KMS-11 (cell line): Measurements from ENCODE around the gene HAUS3.

Experiments
- H2AFZ ChIP-seq: fragments of 200-600 bp; sonication (generic); 2 replicates; pipeline ENCODE4 v1.6.1; 2016; ENCODE audit warnings: antibody characterized with exemption, mixed run types, low read depth
- H3K27ac ChIP-seq: fragments of 200-600 bp; sonication (generic); 2 replicates; pipeline ENCODE4 v1.6.1; 2016; ENCODE audit warnings: mild to moderate bottlenecking, mixed run types
- H3K27me3 ChIP-seq: fragments of 200-600 bp; sonication (generic); 2 replicates; pipeline ENCODE4 v1.6.1; 2017; ENCODE audit warnings: mild to moderate bottlenecking, low read depth, mixed run types, moderate library complexity; ENCODE audit not compliant: insufficient read depth
- H3K36me3 ChIP-seq: fragments of 200-600 bp; sonication (generic); 2 replicates; pipeline ENCODE4 v1.6.1; 2017; ENCODE audit warnings: mild to moderate bottlenecking, mixed run types; ENCODE audit not compliant: insufficient read depth
- H3K4me1 ChIP-seq: fragments of 200-600 bp; sonication (generic); 2 replicates; pipeline ENCODE4 v1.6.1; 2016; ENCODE audit warnings: mild to moderate bottlenecking, low read depth, mixed run types; ENCODE audit not compliant: poor library complexity, severe bottlenecking
- H3K4me2 ChIP-seq: fragments of 200-600 bp; sonication (generic); 2 replicates; pipeline ENCODE4 v1.7.0; 2016; ENCODE audit warnings: mild to moderate bottlenecking, mixed run types
- H3K4me3 ChIP-seq: fragments of 200-600 bp; sonication (generic); IDR thresholded peaks from 2 replicates; pipeline ENCODE4 v1.6.1; 2017; ENCODE audit warnings: low read depth, low read length, mixed read lengths; ENCODE audit not compliant: insufficient read depth
- H3K79me2 ChIP-seq: fragments of 200-600 bp; sonication (generic); 2 replicates; pipeline ENCODE4 v1.6.1; 2016; ENCODE audit warnings: low read depth, mixed run types; ENCODE audit not compliant: insufficient read depth
- H3K9ac ChIP-seq: fragments of 200-600 bp; sonication (generic); 2 replicates; pipeline ENCODE4 v1.6.1; 2016; ENCODE audit warnings: mild to moderate bottlenecking, mixed run types
- H4K20me1 ChIP-seq: fragments of 200-600 bp; sonication (generic); 2 replicates; pipeline ENCODE4 v1.6.1; 2016; ENCODE audit warnings: mild to moderate bottlenecking, mixed run types; ENCODE audit not compliant: insufficient read depth
- TF ChIP-seq, protein P1 (sequence below): fragments of 200-600 bp; sonication (generic); conservative IDR thresholded peaks from 2 replicates; pipeline ENCODE4 v1.6.1; 2017; ENCODE audit warnings: low read depth, mild to moderate bottlenecking, antibody characterized with exemption, low read length, moderate library complexity, mixed read lengths

Gene HAUS3

DNA sequence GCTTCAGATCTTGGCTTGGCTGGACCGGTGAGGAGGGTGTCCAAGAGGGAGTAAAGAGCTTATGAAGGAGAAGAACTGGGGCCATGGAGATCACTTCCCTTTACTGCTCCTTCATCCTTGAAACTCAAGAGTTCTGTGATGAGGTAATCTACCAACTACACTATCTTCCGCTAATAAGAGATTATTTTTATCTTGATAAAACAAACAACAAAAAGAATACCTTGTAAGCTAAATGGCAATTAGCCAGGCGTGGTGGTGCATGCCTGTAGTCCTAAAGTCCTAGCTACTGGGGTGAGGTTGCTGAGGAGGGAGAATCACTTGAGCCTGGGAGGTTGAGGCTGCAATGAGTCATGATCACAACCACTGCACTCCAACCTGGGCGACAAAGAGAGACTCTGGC, 47.4 kb downstream of the HAUS3 start:
- no peaks in the 10 kb centered on the region for H3K27me3 ChIP-seq
- no peak overlapping the region for H2AFZ ChIP-seq
- no peak overlapping the region for H3K4me3 ChIP-seq
- TF ChIP-seq, protein P1, sequence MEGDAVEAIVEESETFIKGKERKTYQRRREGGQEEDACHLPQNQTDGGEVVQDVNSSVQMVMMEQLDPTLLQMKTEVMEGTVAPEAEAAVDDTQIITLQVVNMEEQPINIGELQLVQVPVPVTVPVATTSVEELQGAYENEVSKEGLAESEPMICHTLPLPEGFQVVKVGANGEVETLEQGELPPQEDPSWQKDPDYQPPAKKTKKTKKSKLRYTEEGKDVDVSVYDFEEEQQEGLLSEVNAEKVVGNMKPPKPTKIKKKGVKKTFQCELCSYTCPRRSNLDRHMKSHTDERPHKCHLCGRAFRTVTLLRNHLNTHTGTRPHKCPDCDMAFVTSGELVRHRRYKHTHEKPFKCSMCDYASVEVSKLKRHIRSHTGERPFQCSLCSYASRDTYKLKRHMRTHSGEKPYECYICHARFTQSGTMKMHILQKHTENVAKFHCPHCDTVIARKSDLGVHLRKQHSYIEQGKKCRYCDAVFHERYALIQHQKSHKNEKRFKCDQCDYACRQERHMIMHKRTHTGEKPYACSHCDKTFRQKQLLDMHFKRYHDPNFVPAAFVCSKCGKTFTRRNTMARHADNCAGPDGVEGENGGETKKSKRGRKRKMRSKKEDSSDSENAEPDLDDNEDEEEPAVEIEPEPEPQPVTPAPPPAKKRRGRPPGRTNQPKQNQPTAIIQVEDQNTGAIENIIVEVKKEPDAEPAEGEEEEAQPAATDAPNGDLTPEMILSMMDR: no peak
- no peaks in the 10 kb centered on the region for H3K4me1 ChIP-seq
- no peak overlapping the region for H3K4me2 ChIP-seq
- no peak overlapping the region for H3K27ac ChIP-seq
- no peaks in the 10 kb centered on the region for H4K20me1 ChIP-seq
- H3K9ac ChIP-seq: no peak overlapping the region
- no peaks in the 10 kb centered on the region for H3K36me3 ChIP-seq
- no peaks in the 10 kb centered on the region for H3K79me2 ChIP-seq

DNA sequence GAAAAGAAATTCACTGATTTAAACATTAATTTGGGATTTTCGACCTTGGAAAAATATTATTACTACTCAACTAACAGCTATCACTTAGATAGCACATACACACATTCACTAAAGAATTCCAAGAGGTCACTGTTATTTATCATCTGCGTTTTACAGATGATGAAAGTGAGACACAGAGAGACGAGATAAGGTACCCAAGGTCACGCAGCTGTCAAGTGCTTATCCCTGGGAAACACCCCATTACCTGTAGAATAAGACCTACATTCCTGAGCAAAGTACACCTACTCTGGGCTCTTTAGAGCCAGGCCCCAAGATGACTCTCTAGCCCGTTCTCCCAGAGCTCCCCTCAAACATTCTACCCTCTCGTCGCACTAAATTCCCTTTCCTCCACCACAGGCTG, 48.6 kb downstream of the HAUS3 start:
- H3K79me2 ChIP-seq: no peaks in the 10 kb centered on the region
- H3K9ac ChIP-seq: no peak overlapping the region
- no peak overlapping the region for H3K4me3 ChIP-seq
- no peaks in the 10 kb centered on the region for H3K4me1 ChIP-seq
- H3K36me3 ChIP-seq: no peaks in the 10 kb centered on the region
- H2AFZ ChIP-seq: no peak overlapping the region
- H4K20me1 ChIP-seq: no peaks in the 10 kb centered on the region
- H3K4me2 ChIP-seq: no peak overlapping the region
- no peak overlapping the region for H3K27ac ChIP-seq
- TF ChIP-seq, protein P1: no peak
- H3K27me3 ChIP-seq: no peaks in the 10 kb centered on the region

DNA sequence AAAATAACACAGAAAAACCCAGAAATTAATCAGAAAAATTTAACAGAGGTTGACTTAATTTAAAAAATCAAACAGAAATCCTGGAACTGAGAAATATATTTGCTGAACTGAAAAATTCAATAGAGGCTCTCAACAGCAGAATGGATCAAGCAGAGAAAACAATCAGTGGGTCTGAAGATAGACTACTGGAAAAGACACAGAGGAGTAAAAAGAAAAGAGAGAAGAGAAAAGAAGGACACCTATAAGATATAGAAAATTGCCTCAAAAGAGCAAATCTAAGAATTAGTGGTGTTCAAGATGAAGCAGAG, 55.1 kb downstream of the HAUS3 start:
- no peak overlapping the region for H3K4me3 ChIP-seq
- H3K27ac ChIP-seq: no peak overlapping the region
- H3K9ac ChIP-seq: no peak overlapping the region
- no peaks in the 10 kb centered on the region for H3K36me3 ChIP-seq
- H3K79me2 ChIP-seq: no peaks in the 10 kb centered on the region
- H2AFZ ChIP-seq: no peak overlapping the region
- no peaks in the 10 kb centered on the region for H4K20me1 ChIP-seq
- TF ChIP-seq, protein P1: no peak
- H3K4me2 ChIP-seq: no peak overlapping the region
- H3K27me3 ChIP-seq: no peaks in the 10 kb centered on the region
- no peaks in the 10 kb centered on the region for H3K4me1 ChIP-seq

DNA sequence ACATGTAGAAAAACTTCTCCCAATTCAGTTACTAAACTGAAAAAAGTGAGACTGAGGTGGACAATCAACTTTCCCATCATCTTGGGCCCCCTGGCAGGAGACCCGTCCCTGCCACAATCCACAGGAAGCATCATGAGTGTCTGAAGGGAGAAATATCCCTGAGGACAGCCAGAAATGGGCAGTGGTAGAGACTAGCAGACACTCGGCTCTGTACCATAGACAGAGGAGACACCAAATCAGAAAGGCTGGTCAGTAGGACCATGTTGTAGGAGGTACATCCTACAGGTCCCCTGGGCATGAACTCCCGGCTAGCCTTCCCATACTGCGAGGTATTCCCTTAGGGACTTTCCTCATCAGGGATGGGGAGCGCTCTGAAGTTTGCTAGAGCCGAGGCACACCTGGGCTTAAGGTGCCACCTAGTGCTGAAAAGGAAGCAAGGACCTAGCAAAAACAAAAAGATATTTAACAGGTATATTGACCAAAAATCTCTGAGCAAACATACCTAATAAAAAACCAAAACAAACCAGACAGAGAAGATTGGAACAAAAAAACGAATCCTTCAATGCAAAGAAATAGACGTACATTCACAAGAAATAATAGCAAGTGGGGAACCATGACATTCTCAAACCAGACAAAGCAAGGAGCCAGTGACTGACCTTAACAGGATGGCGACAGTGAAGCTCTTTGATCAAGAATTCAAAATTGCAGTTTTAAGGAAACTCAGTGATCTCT, 55.6 kb downstream of the HAUS3 start:
- TF ChIP-seq, protein P1: peak; percentile 50
- Histone ChIP-seq H2AFZ (no peak overlapping the region), H4K20me1 (no peaks in the 10 kb centered on the region), H3K4me2 (no peak overlapping the region), H3K36me3 (no peaks in the 10 kb centered on the region), H3K79me2 (no peaks in the 10 kb centered on the region), H3K9ac (no peak overlapping the region), H3K4me1 (no peaks in the 10 kb centered on the region), H3K27me3 (no peaks in the 10 kb centered on the region), H3K4me3 (no peak overlapping the region), H3K27ac (no peak overlapping the region)
